WERI-Rb-1 (cell line): ENCODE measurements around the gene ELN.
A peak's percentile ranks its signal among the peaks of the same experiment; 100 is the strongest.
"Not testable (repeated sequence)": the region's sequence is repeated elsewhere in the genome, so short reads cannot be mapped to it uniquely, and the experiment has no call there.

Source experiments
- DNase-seq: peaks from one replicate; pipeline ENCODE4 v3.0.0-alpha.2; 2020
- H3K27ac ChIP-seq: fragments of 250-450 bp; sonication (Bioruptor Pico); 2 replicates; pipeline ENCODE4 v1.5.1; 2020; ENCODE audit warnings: mild to moderate bottlenecking, moderate library complexity
- H3K27me3 ChIP-seq: fragments of 250-450 bp; sonication (Bioruptor Pico); 2 replicates; pipeline ENCODE4 v1.5.1; 2021; ENCODE audit warnings: mild to moderate bottlenecking, low read depth, moderate library complexity; ENCODE audit not compliant: insufficient read depth, severe bottlenecking
- H3K36me3 ChIP-seq: fragments of 250-450 bp; sonication (Bioruptor Pico); 2 replicates; pipeline ENCODE4 v1.5.1; 2020; ENCODE audit warnings: mild to moderate bottlenecking, moderate library complexity
- H3K4me3 ChIP-seq: 2 replicates; pipeline ENCODE4 v1.5.1; 2011; ENCODE audit warnings: low read depth, mild to moderate bottlenecking, control low read depth, low read length
- H3K9me3 ChIP-seq: fragments of 250-450 bp; sonication (Bioruptor Pico); 2 replicates; pipeline ENCODE4 v1.5.1; 2021; ENCODE audit warnings: mild to moderate bottlenecking, moderate library complexity; ENCODE audit not compliant: severe bottlenecking
- TF ChIP-seq, protein P1 (sequence below): IDR thresholded peaks from 2 replicates; pipeline ENCODE4 v1.5.1; 2011; ENCODE audit warnings: low read depth, mild to moderate bottlenecking, control low read depth, inconsistent platforms, low read length

The ELN gene

DNA sequence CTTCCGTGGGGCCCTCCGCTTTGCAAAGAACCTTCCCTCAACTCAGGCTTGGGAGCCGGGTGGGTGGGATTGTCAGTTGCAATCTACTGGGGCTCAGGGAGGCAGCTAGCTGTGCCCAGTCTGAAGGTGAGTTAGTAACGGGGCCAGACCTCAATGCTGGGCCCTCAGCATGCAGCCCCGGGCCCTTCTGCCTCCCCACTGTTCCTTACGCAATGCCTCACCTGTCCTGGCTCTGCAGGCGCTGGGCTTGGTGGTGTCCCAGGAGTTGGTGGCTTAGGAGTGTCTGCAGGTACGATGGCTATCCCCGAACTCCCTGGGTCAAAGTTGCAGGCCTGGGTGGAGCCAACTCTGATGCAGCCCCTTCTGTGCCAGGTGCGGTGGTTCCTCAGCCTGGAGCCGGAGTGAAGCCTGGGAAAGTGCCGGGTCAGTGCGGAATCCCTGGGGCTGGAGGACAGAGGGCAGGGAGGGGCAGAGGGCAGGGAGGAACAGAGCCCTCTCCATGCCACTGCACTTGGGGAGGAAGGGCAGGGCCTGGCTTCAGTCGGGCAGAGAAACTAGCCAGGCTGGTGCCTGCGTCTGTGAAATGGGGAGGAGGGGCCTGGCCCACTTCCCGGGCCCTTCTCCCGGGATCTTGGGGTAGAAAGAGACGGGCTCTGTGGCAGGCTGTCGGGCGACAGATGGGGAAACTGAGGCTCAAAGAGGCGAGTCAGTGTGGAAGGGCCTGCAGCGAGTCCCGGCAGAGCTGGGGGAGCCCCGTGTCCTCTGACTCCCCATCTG lies 15.0 kb downstream of the ELN start:
- H3K9me3 ChIP-seq: no peaks in the 10 kb centered on the region
- H3K27me3 ChIP-seq: no peaks in the 10 kb centered on the region
- no peaks in the 10 kb centered on the region for H3K36me3 ChIP-seq
- H3K27ac ChIP-seq: no peak overlapping the region
- H3K4me3 ChIP-seq: no peak overlapping the region
- no peak for DNase-seq
- TF ChIP-seq, protein P1, sequence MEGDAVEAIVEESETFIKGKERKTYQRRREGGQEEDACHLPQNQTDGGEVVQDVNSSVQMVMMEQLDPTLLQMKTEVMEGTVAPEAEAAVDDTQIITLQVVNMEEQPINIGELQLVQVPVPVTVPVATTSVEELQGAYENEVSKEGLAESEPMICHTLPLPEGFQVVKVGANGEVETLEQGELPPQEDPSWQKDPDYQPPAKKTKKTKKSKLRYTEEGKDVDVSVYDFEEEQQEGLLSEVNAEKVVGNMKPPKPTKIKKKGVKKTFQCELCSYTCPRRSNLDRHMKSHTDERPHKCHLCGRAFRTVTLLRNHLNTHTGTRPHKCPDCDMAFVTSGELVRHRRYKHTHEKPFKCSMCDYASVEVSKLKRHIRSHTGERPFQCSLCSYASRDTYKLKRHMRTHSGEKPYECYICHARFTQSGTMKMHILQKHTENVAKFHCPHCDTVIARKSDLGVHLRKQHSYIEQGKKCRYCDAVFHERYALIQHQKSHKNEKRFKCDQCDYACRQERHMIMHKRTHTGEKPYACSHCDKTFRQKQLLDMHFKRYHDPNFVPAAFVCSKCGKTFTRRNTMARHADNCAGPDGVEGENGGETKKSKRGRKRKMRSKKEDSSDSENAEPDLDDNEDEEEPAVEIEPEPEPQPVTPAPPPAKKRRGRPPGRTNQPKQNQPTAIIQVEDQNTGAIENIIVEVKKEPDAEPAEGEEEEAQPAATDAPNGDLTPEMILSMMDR: no peak

GRCh38 chr7:74043523-74043951 lies 15.6 kb downstream of the ELN start:
- no peak overlapping the region for H3K27ac ChIP-seq

DNA sequence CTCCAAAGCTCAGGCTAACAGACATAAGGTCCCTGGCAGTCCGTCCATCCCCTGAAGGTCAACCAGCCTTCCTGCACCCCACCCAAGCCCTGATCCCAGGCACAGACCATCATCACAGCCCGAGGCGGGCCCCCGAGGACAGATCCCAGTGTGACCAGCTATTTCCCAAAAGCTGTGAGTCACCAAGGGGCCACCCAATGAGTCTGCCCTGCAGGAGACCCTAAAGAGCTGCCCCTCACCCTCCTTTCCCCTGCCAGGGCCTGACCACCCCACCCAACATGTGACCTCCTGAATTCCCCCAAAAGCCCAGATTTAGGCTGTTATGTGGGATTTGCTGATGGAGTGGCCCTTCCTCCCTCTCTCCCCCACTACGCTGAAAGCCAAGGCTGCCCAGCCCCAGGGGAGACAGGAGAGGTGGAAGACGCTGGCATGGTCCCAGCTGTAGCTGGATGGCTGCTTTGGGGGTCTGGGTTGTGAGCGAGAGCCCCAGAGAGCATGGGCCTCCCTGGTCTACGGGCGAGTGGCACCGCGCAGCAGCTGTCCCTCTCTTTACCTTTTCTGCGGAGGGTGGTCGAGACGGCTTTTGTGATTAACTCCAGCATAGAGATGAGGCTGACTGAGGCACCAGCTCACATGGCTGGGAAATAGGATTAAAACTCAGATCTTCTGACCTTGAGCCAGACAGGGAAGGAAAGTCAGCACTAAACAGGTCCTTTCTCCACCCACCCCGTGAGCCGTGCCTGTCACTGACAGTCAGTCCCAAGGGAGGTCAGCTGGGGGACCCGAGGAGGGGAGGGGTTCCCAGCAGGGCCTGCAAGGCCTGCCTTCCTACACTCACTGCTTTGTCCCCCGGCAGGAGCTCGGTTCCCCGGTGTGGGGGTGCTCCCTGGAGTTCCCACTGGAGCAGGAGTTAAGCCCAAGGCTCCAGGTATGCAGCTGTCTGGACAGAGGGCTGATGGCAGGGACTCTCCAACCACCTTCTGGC lies 16.7 kb downstream of the ELN start:
- TF ChIP-seq, protein P1: no peak
- H3K27me3 ChIP-seq: no peaks in the 10 kb centered on the region
- peak; percentile 82 for DNase-seq
- peak overlapping the region; percentile 23 for H3K4me3 ChIP-seq
- H3K27ac ChIP-seq: peak overlapping the region; percentile 62
- no peaks in the 10 kb centered on the region for H3K9me3 ChIP-seq
- H3K36me3 ChIP-seq: no peaks in the 10 kb centered on the region

More at GRCh38 chr7:74043523-74043951, 15.6 kb downstream of the ELN start:
- no peaks in the 10 kb centered on the region for H3K36me3 ChIP-seq
- TF ChIP-seq, protein P1: no peak
- no peaks in the 10 kb centered on the region for H3K9me3 ChIP-seq
- no peaks in the 10 kb centered on the region for H3K27me3 ChIP-seq
- no peak for DNase-seq
- H3K4me3 ChIP-seq: no peak overlapping the region

DNA sequence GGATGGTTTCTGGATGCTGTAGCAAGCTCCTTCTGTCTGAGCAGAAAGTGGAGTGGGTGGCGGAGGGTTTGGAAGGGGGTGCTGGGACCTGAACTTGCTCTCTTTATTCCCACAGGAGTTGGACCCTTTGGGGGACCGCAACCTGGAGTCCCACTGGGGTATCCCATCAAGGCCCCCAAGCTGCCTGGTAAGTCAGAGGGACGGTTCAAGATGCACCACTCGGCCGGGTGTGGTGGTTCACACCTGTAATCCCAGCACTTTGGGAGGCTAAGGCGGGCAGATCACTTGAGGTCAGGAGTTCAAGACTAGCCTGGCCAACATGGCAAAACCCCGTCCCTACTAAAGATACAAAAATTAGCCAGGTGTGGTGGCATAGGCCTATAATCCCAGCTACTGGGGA lies 18.6 kb downstream of the ELN start:
- not testable (repeated sequence) for H3K27ac ChIP-seq, H3K9me3 ChIP-seq, H3K36me3 ChIP-seq, DNase-seq, H3K4me3 ChIP-seq, H3K27me3 ChIP-seq

GRCh38 chr7:74047804-74048380 lies 19.9 kb downstream of the ELN start:
- TF ChIP-seq, protein P1: no peak

DNA sequence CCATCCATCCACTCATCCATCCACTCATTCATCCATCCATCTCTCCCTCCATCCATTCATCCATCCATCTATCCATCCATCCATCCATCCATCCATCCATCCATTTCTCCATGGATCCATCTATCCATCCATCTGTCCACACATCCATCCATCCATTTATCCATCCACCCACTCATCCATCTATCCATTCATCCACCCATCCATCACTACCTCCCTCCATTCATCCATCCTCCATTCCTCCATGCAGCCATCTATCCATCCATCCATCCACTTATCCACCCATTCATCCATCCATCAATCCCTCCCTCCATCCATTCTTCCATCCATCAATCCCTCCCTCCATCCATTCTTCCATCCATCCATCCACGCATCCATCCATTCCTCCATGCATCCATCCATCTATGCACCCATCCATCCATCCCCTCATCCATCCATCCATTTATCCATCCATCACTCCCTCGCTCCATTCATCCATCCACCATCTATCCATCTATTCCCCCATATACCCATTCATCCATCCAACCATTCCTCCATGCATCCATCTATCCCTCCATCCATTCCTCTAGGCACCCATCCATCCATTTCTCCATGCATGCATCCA lies 21.1 kb downstream of the ELN start:
- no peaks in the 10 kb centered on the region for H3K36me3 ChIP-seq
- TF ChIP-seq, protein P1: no peak

More at GRCh38 chr7:74047804-74048380, 19.9 kb downstream of the ELN start:
- Histone ChIP-seq H3K27me3 (no peaks in the 10 kb centered on the region), H3K9me3 (no peaks in the 10 kb centered on the region), H3K27ac (no peak overlapping the region), H3K4me3 (no peak overlapping the region), H3K36me3 (no peaks in the 10 kb centered on the region)
- no peak for DNase-seq

More for the DNA sequence above, 21.1 kb downstream of the ELN start:
- H3K4me3 ChIP-seq: no peak overlapping the region
- no peak overlapping the region for H3K27ac ChIP-seq
- H3K9me3 ChIP-seq: no peaks in the 10 kb centered on the region
- DNase-seq: no peak
- H3K27me3 ChIP-seq: no peaks in the 10 kb centered on the region
